GM13977 (cell line): ENCODE measurements around the gene KANK4.

Source experiments
- DNase-seq: peaks from one replicate; pipeline ENCODE4 v3.0.0; 2012; ENCODE audit warnings: low spot score
- CTCF ChIP-seq: IDR thresholded peaks from 2 replicates; pipeline ENCODE4 v1.5.1; 2012; ENCODE audit warnings: mild to moderate bottlenecking, control low read depth; ENCODE audit not compliant: insufficient read depth; ENCODE audit errors: extremely low read depth, missing control alignments
- in situ Hi-C: fragments of 300-500 bp; cut with MboI; formaldehyde crosslinking; loops from one replicate; pipeline ENCODE4 v1.12.0; 2022; ENCODE audit warnings: low sequenced_read_pairs, low pct_unique_long_range_greater_than_20kb, mixed read lengths, inconsistent platforms; ENCODE audit not compliant: unreplicated experiment

Gene KANK4

GRCh38 chr1:62234688-62235087 is 84.5 kb downstream of the KANK4 start:
- no peak for DNase-seq
- in situ Hi-C loops, result no loop called here
- no peak for TF ChIP-seq CTCF

- TF ChIP-seq CTCF, result no peak
- in situ Hi-C loops, result no loop called here
Measured at GRCh38 chr1:62233926-62234450, 85.2 kb downstream of the KANK4 start.

GRCh38 chr1:62232871-62233278 is 86.4 kb downstream of the KANK4 start:
- no peak for DNase-seq
- no peak for TF ChIP-seq CTCF

More at GRCh38 chr1:62233926-62234450, 85.2 kb downstream of the KANK4 start:
- no peak for DNase-seq

DNA sequence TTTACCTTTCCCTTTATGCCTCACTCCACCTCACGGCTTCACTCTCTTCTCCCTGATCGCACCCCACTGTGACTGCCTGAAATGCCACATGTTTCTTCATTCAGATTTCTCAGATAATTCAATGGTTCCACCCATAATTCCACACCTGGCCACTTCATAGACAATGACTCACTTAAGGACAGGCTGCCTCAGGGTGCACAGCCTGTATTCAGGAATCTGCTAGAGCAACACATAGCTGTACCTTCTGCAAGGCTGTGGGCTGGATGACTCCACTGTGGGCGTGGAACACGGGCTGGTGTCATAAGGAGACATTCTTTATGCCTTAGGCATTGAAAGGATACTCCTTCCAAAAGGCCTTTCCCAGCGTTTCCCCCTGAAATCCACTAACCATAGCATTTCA is 88.5 kb downstream of the KANK4 start:
- no peak for TF ChIP-seq CTCF
- no peak for DNase-seq
- in situ Hi-C loops, result no loop called here

More at GRCh38 chr1:62232871-62233278, 86.4 kb downstream of the KANK4 start:
- in situ Hi-C loops, result no loop called here

GRCh38 chr1:62229932-62230331 is 89.3 kb downstream of the KANK4 start:
- in situ Hi-C loops, result no loop called here
- TF ChIP-seq CTCF, result no peak
- DNase-seq, result no peak

DNA sequence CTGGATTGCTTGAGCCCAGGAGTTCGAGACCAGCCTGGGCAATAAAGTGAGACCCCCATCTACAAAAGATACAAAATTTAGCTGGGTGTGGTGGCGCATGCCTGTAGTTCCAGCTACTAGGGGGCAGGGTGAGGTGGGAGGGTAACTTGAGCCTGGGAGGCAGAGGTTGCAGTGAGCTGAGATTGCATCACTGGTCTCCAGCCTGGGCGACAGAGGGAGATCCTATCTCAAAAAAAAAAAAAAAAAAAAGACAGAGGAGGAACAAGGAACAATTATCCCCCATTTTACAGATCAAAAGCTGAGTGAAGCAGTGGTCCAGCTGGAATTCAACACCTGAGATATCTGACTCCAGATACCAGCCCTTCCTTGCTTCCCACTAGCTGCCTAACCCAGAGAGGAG is 89.8 kb downstream of the KANK4 start:
- TF ChIP-seq CTCF, result no peak
- DNase-seq, result no peak

GRCh38 chr1:62228883-62229187 is 90.4 kb downstream of the KANK4 start:
- in situ Hi-C loops, result no loop called here
- TF ChIP-seq CTCF, result no peak
- no peak for DNase-seq

More for the DNA sequence above, 89.8 kb downstream of the KANK4 start:
- in situ Hi-C loops, result no loop called here
